ENCODE measurements around the gene SP2.
"Not testable (repeated sequence)": the region's sequence is repeated elsewhere in the genome, so short reads cannot be mapped to it uniquely, and the experiment has no call there.

The SP2 gene

GRCh38 chr17:47924785-47925677 is 29.0 kb downstream of the SP2 start:
- no peak for DNase-seq

GRCh38 chr17:47925678-47925988 is 29.6 kb downstream of the SP2 start:
- no peak for DNase-seq

GRCh38 chr17:47927821-47928400 is 31.9 kb downstream of the SP2 start:
- DNase-seq, result no peak

GRCh38 chr17:47928415-47928814 is 32.4 kb downstream of the SP2 start:
- DNase-seq, result no peak

GRCh38 chr17:47929218-47930000 is 33.4 kb downstream of the SP2 start:
- DNase-seq, result no peak

- no peak for DNase-seq
Measured at GRCh38 chr17:47931848-47932247, 35.8 kb downstream of the SP2 start.

- no peak for DNase-seq
Measured at GRCh38 chr17:47934856-47935255, 38.8 kb downstream of the SP2 start.

GRCh38 chr17:47935468-47935867 is 39.4 kb downstream of the SP2 start:
- DNase-seq, result not testable (repeated sequence)

GRCh38 chr17:47935961-47936360 is 39.9 kb downstream of the SP2 start:
- DNase-seq, result no peak

GRCh38 chr17:47937941-47938340 is 41.9 kb downstream of the SP2 start:
- DNase-seq, result no peak

- peak; percentile 97 for DNase-seq
Measured at GRCh38 chr17:47941246-47942095, 45.4 kb downstream of the SP2 start, which contains the start of gene PNPO. Gene PNPO, plus strand, starts transcription at chr17:47941571. Its CDS starts 105 bp downstream, at chr17:47941676.

- DNase-seq, result no peak
Measured at GRCh38 chr17:47942096-47942510, 46.1 kb downstream of the SP2 start.

GRCh38 chr17:47942568-47942967 is 46.5 kb downstream of the SP2 start:
- no peak for DNase-seq

GRCh38 chr17:47945080-47945479 is 49.0 kb downstream of the SP2 start:
- DNase-seq, result no peak

GRCh38 chr17:47945529-47946508 is 49.8 kb downstream of the SP2 start:
- no peak for DNase-seq

GRCh38 chr17:47946516-47946915 is 50.5 kb downstream of the SP2 start:
- no peak for DNase-seq

- peak; percentile 49 for DNase-seq
Measured at GRCh38 chr17:47946929-47947397, 50.9 kb downstream of the SP2 start.

- no peak for DNase-seq
Measured at GRCh38 chr17:47948706-47949196, 52.7 kb downstream of the SP2 start.

GRCh38 chr17:47949197-47949759 is 53.2 kb downstream of the SP2 start:
- peak; percentile 60 for DNase-seq

- no peak for DNase-seq
Measured at GRCh38 chr17:47949946-47950345, 53.9 kb downstream of the SP2 start.

GRCh38 chr17:47950448-47950847 is 54.4 kb downstream of the SP2 start:
- DNase-seq, result no peak
